CD4-positive, alpha-beta T cell (primary cell): ENCODE results near the gene B4GALT4. TPM values are rescaled to one million over a fixed set of nuclear protein-coding genes. Genes with fewer than 3 reads are reported as not detected.

ENCODE experiments used
- ATAC-seq: fragments of 200-7000 bp; cut with Tn5 transposase; one replicate; pipeline ENCODE4 v1.10.0; 2022; ENCODE audit warnings: mild to moderate bottlenecking; ENCODE audit not compliant: poor library complexity
- CTCF ChIA-PET: fragments of 350-600 bp; sonication (Branson Sonifier 250); formaldehyde crosslinking; loops from one replicate; lab custom pipeline; 2021; ENCODE audit warnings: antibody characterized with exemption, inconsistent platforms; lab: Charles Lee
- POLR2A ChIA-PET: fragments of 350-600 bp; sonication (Branson Sonifier 250); formaldehyde crosslinking; loops from one replicate; lab custom pipeline; 2021; ENCODE audit warnings: antibody characterized with exemption, inconsistent platforms; lab: Charles Lee
- DNase-seq, 14 experiments: peaks; one replicate each; pipeline ENCODE4 v3.0.0-alpha.2; 2013 to 2020; ENCODE audit warnings: mixed read lengths in 2 of 14
- H3K27ac ChIP-seq, 2 donors: one replicate each; pipeline versions ENCODE4 v1.5.1 to v1.7.0; 2013; ENCODE audit warnings: low read length in 2 of 2, low read depth in 1 of 2, mild to moderate bottlenecking in 1 of 2
- H3K27me3 ChIP-seq, 2 experiments: 1 replicate in 1 of 2; 2 replicates in 1 of 2; pipeline versions ENCODE4 v1.6.1 to v1.7.0; 2013; ENCODE audit warnings: low read length in 2 of 2, control low read depth in 1 of 2, mild to moderate bottlenecking in 1 of 2, moderate library complexity in 1 of 2; ENCODE audit not compliant: insufficient read depth in 2 of 2, control insufficient read depth in 1 of 2
- H3K36me3 ChIP-seq: one replicate; pipeline ENCODE4 v1.6.1; 2013; ENCODE audit warnings: low read length, control low read depth; ENCODE audit not compliant: insufficient read depth
- H3K4me1 ChIP-seq: one replicate; pipeline ENCODE4 v1.6.1; 2013; ENCODE audit warnings: low read length, control low read depth; ENCODE audit not compliant: insufficient read depth
- H3K4me3 ChIP-seq: one replicate; pipeline ENCODE4 v1.5.1; 2013; ENCODE audit warnings: mild to moderate bottlenecking, low read length, moderate library complexity
- H3K9me3 ChIP-seq, 2 experiments: 1 replicate in 1 of 2; 2 replicates in 1 of 2; pipeline versions ENCODE4 v1.6.1 to v1.7.0; 2013; ENCODE audit warnings: low read length in 2 of 2, mild to moderate bottlenecking in 2 of 2, control low read depth in 1 of 2, moderate library complexity in 1 of 2; ENCODE audit not compliant: control insufficient read depth in 1 of 2, insufficient read depth in 1 of 2
- H3K27ac Mint-ChIP-seq: one replicate; pipeline ENCODE4 v1.8.0; 2020; ENCODE audit warnings: mixed read lengths
- H3K27me3 Mint-ChIP-seq: one replicate; pipeline ENCODE4 v1.8.0; 2021; ENCODE audit warnings: mixed read lengths
- H3K36me3 Mint-ChIP-seq: one replicate; pipeline ENCODE4 v1.8.0; 2021; ENCODE audit warnings: low read depth, mixed read lengths
- H3K4me1 Mint-ChIP-seq: one replicate; pipeline ENCODE4 v1.8.0; 2021; ENCODE audit warnings: low read depth, mixed read lengths
- H3K4me3 Mint-ChIP-seq: one replicate; pipeline ENCODE4 v1.8.0; 2020; ENCODE audit warnings: mild to moderate bottlenecking, mixed read lengths
- H3K9me3 Mint-ChIP-seq: one replicate; pipeline ENCODE4 v1.8.0; 2020; ENCODE audit warnings: mixed read lengths
- intact Hi-C, 2 experiments: fragments of 100-400 bp; cut with DNase I in 1 of 2; cut with micrococcal nuclease in 1 of 2; formaldehyde crosslinking; loops; one replicate each; pipeline versions ENCODE4 v1.15.1 to v1.9.0; 2023 to 2025; cut with DNase I, micrococcal nuclease
- total RNA-seq, 174 experiments: library from RNA in 2 of 174; stranded (reverse) in 2 of 174; gene quantifications; one replicate each; pipeline ENCODE4 v1.2.3 and lab custom pipeline; 2021 to 2026
- TF ChIP-seq, protein P1 (sequence below): fragments of 200-600 bp; IDR thresholded peaks from one replicate; pipeline ENCODE4 v1.8.0; 2022; ENCODE audit warnings: antibody characterized with exemption, mild to moderate bottlenecking

B4GALT4 gene
- total RNA-seq, 2 experiments from 2014 or later = 26.2 to 29.5 TPM

DNA sequence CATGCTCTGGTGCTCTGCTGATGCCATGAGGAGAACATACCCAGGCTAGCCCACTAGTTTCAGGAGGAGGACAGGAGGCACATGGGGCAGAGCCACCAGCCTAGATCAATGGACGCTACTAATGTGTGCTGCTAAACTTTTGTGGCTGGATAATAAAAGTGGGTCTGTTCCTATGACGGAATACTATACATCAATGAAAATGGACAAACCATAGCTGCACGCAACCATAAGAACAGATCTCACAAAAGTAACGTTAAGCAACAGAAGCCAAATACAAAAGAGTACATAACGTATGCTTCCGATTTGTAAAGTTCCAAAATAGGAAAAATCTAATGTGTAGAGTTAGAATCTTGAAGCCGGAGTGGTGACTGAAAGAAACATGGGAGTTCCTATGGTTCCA, 11.5 kb downstream of the B4GALT4 start:
- TF ChIP-seq, protein P1, sequence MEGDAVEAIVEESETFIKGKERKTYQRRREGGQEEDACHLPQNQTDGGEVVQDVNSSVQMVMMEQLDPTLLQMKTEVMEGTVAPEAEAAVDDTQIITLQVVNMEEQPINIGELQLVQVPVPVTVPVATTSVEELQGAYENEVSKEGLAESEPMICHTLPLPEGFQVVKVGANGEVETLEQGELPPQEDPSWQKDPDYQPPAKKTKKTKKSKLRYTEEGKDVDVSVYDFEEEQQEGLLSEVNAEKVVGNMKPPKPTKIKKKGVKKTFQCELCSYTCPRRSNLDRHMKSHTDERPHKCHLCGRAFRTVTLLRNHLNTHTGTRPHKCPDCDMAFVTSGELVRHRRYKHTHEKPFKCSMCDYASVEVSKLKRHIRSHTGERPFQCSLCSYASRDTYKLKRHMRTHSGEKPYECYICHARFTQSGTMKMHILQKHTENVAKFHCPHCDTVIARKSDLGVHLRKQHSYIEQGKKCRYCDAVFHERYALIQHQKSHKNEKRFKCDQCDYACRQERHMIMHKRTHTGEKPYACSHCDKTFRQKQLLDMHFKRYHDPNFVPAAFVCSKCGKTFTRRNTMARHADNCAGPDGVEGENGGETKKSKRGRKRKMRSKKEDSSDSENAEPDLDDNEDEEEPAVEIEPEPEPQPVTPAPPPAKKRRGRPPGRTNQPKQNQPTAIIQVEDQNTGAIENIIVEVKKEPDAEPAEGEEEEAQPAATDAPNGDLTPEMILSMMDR = no peak
- H3K27me3 Mint-ChIP-seq = no peaks in the 10 kb centered on the region
- Histone ChIP-seq H3K4me1 (peaks cover 21% of the 10 kb centered on the region), H3K4me3 (no peak overlapping the region), H3K27me3 (no peaks in the 10 kb centered on the region), H3K27ac (no peak overlapping the region), H3K36me3 (peaks cover 87% of the 10 kb centered on the region), H3K9me3 (no peaks in the 10 kb centered on the region)
- intact Hi-C loops = loop anchor here in 1 of 2 experiments (10.0 kb wide), 1 partner anchor 274 kb away; no protein-coding TSS in a partner anchor
- DNase-seq (no peak), ATAC-seq (no peak)
- ChIA-PET POLR2A (no interaction called here), CTCF (no interaction called here)
- H3K9me3 Mint-ChIP-seq = no peaks in the 10 kb centered on the region
- H3K27ac Mint-ChIP-seq = peak overlapping the region; percentile 52
- H3K4me3 Mint-ChIP-seq = no peak overlapping the region
- peaks cover 89% of the 10 kb centered on the region for H3K36me3 Mint-ChIP-seq
- H3K4me1 Mint-ChIP-seq = peaks cover 87% of the 10 kb centered on the region

DNA sequence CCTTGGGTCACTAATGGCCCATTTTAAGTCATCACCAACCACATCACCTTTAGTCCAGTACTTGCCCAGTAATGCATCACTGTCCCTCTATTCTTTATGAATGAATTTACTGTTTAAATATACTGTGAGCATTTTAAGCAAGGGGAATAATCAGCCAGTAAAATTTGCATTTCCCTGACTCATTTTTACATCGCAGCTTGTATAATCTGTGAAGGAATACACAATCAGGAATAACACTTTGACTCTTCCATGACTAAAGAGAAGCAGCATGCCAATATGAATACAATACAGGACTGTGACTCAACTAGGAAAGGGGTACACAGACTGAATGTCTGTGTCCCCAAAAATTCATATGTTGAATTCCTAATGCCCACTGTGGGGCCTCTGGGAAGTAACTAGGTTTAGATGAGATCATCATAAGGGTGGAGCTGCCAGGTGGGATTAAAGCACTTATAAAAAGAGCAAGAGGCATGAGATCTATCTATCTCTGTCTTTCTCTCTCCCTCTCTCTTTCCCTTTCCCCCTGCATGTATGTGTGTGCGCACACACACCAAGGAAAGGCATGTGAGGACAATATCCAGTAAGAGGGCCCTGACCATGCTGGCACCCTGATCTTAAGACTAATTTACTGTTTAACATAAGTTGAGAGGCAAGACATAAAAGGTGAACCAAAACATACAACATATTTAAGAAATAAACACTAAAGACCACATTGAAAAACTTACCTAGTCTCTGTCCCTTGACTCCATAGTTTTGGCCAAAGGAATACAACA, 12.1 kb downstream of the B4GALT4 start:
- Histone ChIP-seq H3K4me3 (no peak overlapping the region), H3K9me3 (no peaks in the 10 kb centered on the region), H3K27me3 (no peaks in the 10 kb centered on the region), H3K27ac (no peak overlapping the region), H3K4me1 (peaks cover 15% of the 10 kb centered on the region), H3K36me3 (peaks cover 89% of the 10 kb centered on the region)
- TF ChIP-seq, protein P1 = no peak
- Mint-ChIP-seq H3K9me3 (no peaks in the 10 kb centered on the region), H3K4me3 (no peak overlapping the region), H3K4me1 (peaks cover 87% of the 10 kb centered on the region), H3K27me3 (no peaks in the 10 kb centered on the region), H3K27ac (peak overlapping the region; percentile 52), H3K36me3 (peaks cover 90% of the 10 kb centered on the region)
- DNase-seq = no peak
- intact Hi-C loops = loop anchor here in 1 of 2 experiments (10.0 kb wide), 1 partner anchor 274 kb away; no protein-coding TSS in a partner anchor
- POLR2A ChIA-PET = interaction anchor here (1.2 kb wide), 1 partner anchor 21 kb away, joined by 3 read pairs; no protein-coding TSS in a partner anchor
- no peak for ATAC-seq
- CTCF ChIA-PET = no interaction called here

- Histone ChIP-seq H3K36me3 (peaks cover 89% of the 10 kb centered on the region), H3K27ac (no peak overlapping the region), H3K9me3 (no peaks in the 10 kb centered on the region), H3K4me1 (peaks cover 9% of the 10 kb centered on the region), H3K27me3 (no peaks in the 10 kb centered on the region), H3K4me3 (no peak overlapping the region)
- TF ChIP-seq, protein P1 = no peak
- Mint-ChIP-seq H3K27me3 (no peaks in the 10 kb centered on the region), H3K4me3 (no peak overlapping the region), H3K27ac (peak overlapping the region; percentile 46), H3K9me3 (no peaks in the 10 kb centered on the region), H3K4me1 (peaks cover 86% of the 10 kb centered on the region), H3K36me3 (peaks cover 90% of the 10 kb centered on the region)
- no peak for ATAC-seq
- DNase-seq = no peak
- intact Hi-C loops = loop anchor here in 1 of 2 experiments (10.0 kb wide), 1 partner anchor 272 kb away; no protein-coding TSS in a partner anchor
- ChIA-PET CTCF (interaction anchor here (1.3 kb wide), 1 partner anchor 14 kb away, joined by 4 read pairs; no protein-coding TSS in a partner anchor), POLR2A (interaction anchor here (1.2 to 5.0 kb wide), 2 partner anchors 14 to 20 kb away, joined by 3 to 18 read pairs; partner anchors contain the start of gene B4GALT4)
Measured at GRCh38 chr3:119227070-119227850, 13.4 kb downstream of the B4GALT4 start.
